Heart left ventricle (tissue), 16 donors: ENCODE results near the gene ZFP69. TPM values are rescaled to one million over a fixed set of nuclear protein-coding genes. Genes with fewer than 3 reads are reported as not detected.

Experiments used
- ATAC-seq, 4 donors: fragments of 200-7000 bp; cut with Tn5 transposase; one replicate each; pipeline ENCODE4 v1.9.1; 2020 to 2022; ENCODE audit warnings: moderate library complexity in 4 of 4, mild to moderate bottlenecking in 3 of 4, moderate number of reproducible peaks in 1 of 4
- DNase-seq, 5 donors: peaks; one replicate each; pipeline ENCODE4 v3.0.0-alpha.2; 2020
- H3K27ac ChIP-seq, 12 donors: fragments of 200-600 bp; sonication (generic) in 4 of 12; one replicate each; pipeline versions ENCODE4 v1.5.0 to v1.8.0; 2016 to 2022; ENCODE audit warnings: mild to moderate bottlenecking in 2 of 12
- H3K27me3 ChIP-seq, 9 donors: fragments of 200-600 bp; sonication (generic) in 2 of 9; one replicate each; pipeline versions ENCODE4 v1.5.1 to v1.8.0; 2016 to 2022; ENCODE audit warnings: mild to moderate bottlenecking in 3 of 9
- H3K36me3 ChIP-seq, 9 donors: fragments of 200-600 bp; sonication (generic) in 2 of 9; one replicate each; pipeline versions ENCODE4 v1.5.0 to v1.8.0; 2018 to 2022; ENCODE audit warnings: mild to moderate bottlenecking in 2 of 9
- H3K4me1 ChIP-seq, 12 donors: fragments of 200-600 bp; sonication (generic) in 4 of 12; one replicate each; pipeline versions ENCODE4 v1.5.0 to v1.8.0; 2016 to 2022; ENCODE audit warnings: mild to moderate bottlenecking in 3 of 12
- H3K4me3 ChIP-seq, 12 donors: fragments of 200-600 bp; sonication (generic) in 4 of 12; one replicate each; pipeline versions ENCODE4 v1.5.0 to v1.8.0; 2017 to 2022; ENCODE audit warnings: mild to moderate bottlenecking in 9 of 12, moderate library complexity in 4 of 12
- H3K9me3 ChIP-seq, 12 donors: fragments of 200-600 bp; sonication (generic) in 4 of 12; one replicate each; pipeline versions ENCODE4 v1.5.0 to v1.8.0; 2016 to 2022; ENCODE audit warnings: mild to moderate bottlenecking in 1 of 12
- CTCF ChIP-seq, 12 donors: fragments of 200-600 bp; sonication (generic) in 4 of 12; IDR thresholded peaks; one replicate each; pipeline versions ENCODE4 v1.5.0 to v1.8.0; 2018 to 2022; ENCODE audit warnings: antibody characterized with exemption in 12 of 12, mild to moderate bottlenecking in 5 of 12
- POLR2A ChIP-seq, 2 donors: fragments of 450-650 bp; IDR thresholded peaks; one replicate each; pipeline ENCODE4 v1.6.1; 2017; ENCODE audit warnings: antibody characterized with exemption in 2 of 2, mild to moderate bottlenecking in 2 of 2, moderate library complexity in 2 of 2
- WGBS, 4 donors: extraction: QIAGEN DNeasy Blood & Tissue Kit in 2 of 4; methylation state at CpG; one replicate each; pipeline versions ENCODE4 v1.1.5 to v1.1.7; 2013 to 2018; 5-methylcytosine and 5-hydroxymethylcytosine counted together
- intact Hi-C, 10 donors: fragments of 100-400 bp; cut with DNase I; formaldehyde crosslinking; loops; one replicate each; pipeline versions ENCODE4 v1.11.1 to v1.14.2; 2022
- polyA plus RNA-seq, 2 donors: library from polyadenylated mRNA; stranded (reverse); fragments of 200-250 nt; gene quantifications; one replicate each; pipeline ENCODE4 v1.2.3, GENCODE V29; 2013
- total RNA-seq, 9 donors: library from RNA; depleted of rRNA in 2 of 9; stranded (reverse); fragments of >200 nt in 2 of 9; fragmentation: NEBNext Ultra II Directional in 3 of 9; extraction: Animal tissue kit (Norgen Biotek cat#: 25700) in 3 of 9; gene quantifications; one replicate each; pipeline versions ENCODE4 v1.1.0 to v1.2.4, GENCODE V29; 2016 to 2023
- donor health status: ischemic (EF 13 %, LVEDD 7.1; RV severe dilation, severe dysfunction).
- donor health status: healthy with polysubstance abuse.
- donor health status: DM: no; HTN: yes; CAD: no.
- donor health status: DM: no; HTN: no; CAD: no.
- donor health status: ischemic (EF 25% LVEDD 6.9; RV normal size, moderate dysfunction).
- donor health status: ischemic (EF 25% LVEDD 5.7; RV mildly dilated, moderate dysfunction).
- donor health status: healthy.
- donor health status: DM: yes; HTN: yes; CAD: no.
- donor health status: ischemic (EF 35%, LVEDD 5.7; RV mildly dilated, moderate dysfunction).
- donor health status: nonischemic (EF 11% LVEDD 7.7; RV severe dilation, severe dysfunction).
- donor health status: DM: yes; HTN: yes; CAD: no.
- donor health status: PGD.
- donor health status: ischemic (EF 29% LVEDD 5.4; RV normal size, mild dysfunction).
- donor health status: nonischemic (EF 23%, LVEDD 6.1; RV moderate dilation, normal function).

The ZFP69 gene
- total and polyA plus RNA-seq, 11 donors = 0.75 to 3.1 (median 1.7) TPM

- Histone ChIP-seq H3K4me1 (no peaks in the 10 kb centered on the region), H3K9me3 (peaks cover 0 to 92% (median 74%) of the 10 kb centered on the region in 12 donors), H3K4me3 (no peak overlapping the region), H3K27ac (no peak overlapping the region), H3K36me3 (peaks cover 0 to 6% (median 0%) of the 10 kb centered on the region in 9 donors), H3K27me3 (no peaks in the 10 kb centered on the region)
- TF ChIP-seq POLR2A (IDR thresholded peaks at IDR 0.05) = no peak
- no peak for TF ChIP-seq CTCF (IDR thresholded peaks at IDR 0.05)
- DNase-seq = no peak
- no peak for ATAC-seq
- intact Hi-C loops = no loop called here
- WGBS, 4 donors = 89 to 98% (median 96%) methylated on average over 2 of the region's 2 CpGs
Measured at GRCh38 chr1:40469327-40469726, 7.8 kb upstream of the ZFP69 start.

- no peak overlapping the region for H3K27ac ChIP-seq
- peaks cover 0 to 51% (median 33%) of the 10 kb centered on the region in 12 donors for H3K9me3 ChIP-seq
- WGBS, 4 donors = 93 to 95% (median 94%) methylated on average over 2 of the region's 2 CpGs
- DNase-seq (no peak), ATAC-seq (no peak)
- intact Hi-C loops = no loop called here
- no peaks in the 10 kb centered on the region for H3K27me3 ChIP-seq
- TF ChIP-seq POLR2A (IDR thresholded peaks at IDR 0.05) (no peak), CTCF (IDR thresholded peaks at IDR 0.05) (no peak)
- peaks cover 0 to 17% (median 7%) of the 10 kb centered on the region in 12 donors for H3K4me1 ChIP-seq
- H3K36me3 ChIP-seq = no peaks in the 10 kb centered on the region
- H3K4me3 ChIP-seq = no peak overlapping the region
Measured at GRCh38 chr1:40475268-40475667, 1.8 kb upstream of the ZFP69 start.

GRCh38 chr1:40477678-40478053, 576 bp downstream of the ZFP69 start:
- DNase-seq = peak in 1 of 5 donors; percentile 28
- H3K27me3 ChIP-seq = no peaks in the 10 kb centered on the region
- ATAC-seq = peak in 3 of 4 donors; percentile 49 to 65 (median 49)
- TF ChIP-seq CTCF (IDR thresholded peaks at IDR 0.05) = no peak
- TF ChIP-seq POLR2A (IDR thresholded peaks at IDR 0.05) = no peak
- 3 to 11% (median 3%) methylated on average over 10 to 17 of the region's 17 CpGs for WGBS, 4 donors
- peak overlapping the region; percentile 64 to 99 (median 89) for H3K4me3 ChIP-seq
- peak overlapping the region in 11 of 12 donors; percentile 17 to 80 (median 68) for H3K27ac ChIP-seq
- H3K36me3 ChIP-seq = peaks cover 0 to 14% (median 12%) of the 10 kb centered on the region in 9 donors
- peaks cover 0 to 17% (median 7%) of the 10 kb centered on the region in 12 donors for H3K4me1 ChIP-seq
- H3K9me3 ChIP-seq = peaks cover 0 to 36% (median 26%) of the 10 kb centered on the region in 12 donors
- intact Hi-C loops = no loop called here

- peaks cover 0 to 20% (median 16%) of the 10 kb centered on the region in 9 donors for H3K36me3 ChIP-seq
- peak overlapping the region in 9 of 12 donors; percentile 79 to 99 (median 90) for H3K4me3 ChIP-seq
- H3K27ac ChIP-seq = peak overlapping the region in 1 of 12 donors; percentile 68
- peaks cover 0 to 17% (median 7%) of the 10 kb centered on the region in 12 donors for H3K4me1 ChIP-seq
- H3K9me3 ChIP-seq = peaks cover 0 to 34% (median 23%) of the 10 kb centered on the region in 12 donors
- ATAC-seq = no peak
- TF ChIP-seq CTCF (IDR thresholded peaks at IDR 0.05) = no peak
- TF ChIP-seq POLR2A (IDR thresholded peaks at IDR 0.05) = no peak
- no peak for DNase-seq
- intact Hi-C loops = no loop called here
- 64 to 78% (median 67%) methylated on average over 2 of the region's 2 CpGs for WGBS, 4 donors
- H3K27me3 ChIP-seq = no peaks in the 10 kb centered on the region
Measured at GRCh38 chr1:40478276-40478675, 1.2 kb downstream of the ZFP69 start.
